Hematopoietic multipotent progenitor cell (in vitro differentiated cells): Measurements from ENCODE around the gene RAB38. TPM values are rescaled to one million over a fixed set of nuclear protein-coding genes. Genes with fewer than 3 reads are reported as not detected.

Experiments used
- DNase-seq, 3 donors: peaks; one replicate each; pipeline ENCODE4 v3.0.0-alpha.2; 2011 to 2015; ENCODE audit warnings: low read depth in 2 of 3, low spot score in 2 of 3
- small RNA-seq: library from RNA; depleted of rRNA; stranded (forward); fragments of <200 nt; gene quantifications from one replicate; pipeline ENCODE3, GENCODE V24; 2012
- total RNA-seq: library from RNA; depleted of rRNA; stranded (reverse); fragments of >200 nt; gene quantifications from one replicate; pipeline ENCODE4 v1.2.3, GENCODE V29; 2012

The RAB38 gene
- total RNA-seq, 1 donor, result 10.2 TPM

DNA sequence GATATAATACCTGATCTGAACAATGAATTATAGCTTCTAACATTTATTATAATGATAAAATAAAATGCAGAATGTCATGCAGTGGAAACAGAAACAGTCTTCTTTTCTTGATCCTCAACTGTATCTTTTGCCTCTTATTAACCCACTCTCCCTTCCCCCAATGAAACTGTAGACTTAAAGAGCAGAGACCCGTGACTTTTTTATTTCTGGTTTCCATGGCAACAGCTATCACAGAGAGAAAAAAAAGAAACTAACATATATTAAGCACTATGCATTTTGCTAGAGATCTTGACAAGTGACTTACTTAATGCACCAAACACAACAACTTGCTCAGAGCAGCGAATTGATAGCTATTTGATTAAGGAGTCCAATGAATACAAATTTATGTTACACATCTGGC is 69.3 kb downstream of the RAB38 start:
- DNase-seq, result no peak

DNA sequence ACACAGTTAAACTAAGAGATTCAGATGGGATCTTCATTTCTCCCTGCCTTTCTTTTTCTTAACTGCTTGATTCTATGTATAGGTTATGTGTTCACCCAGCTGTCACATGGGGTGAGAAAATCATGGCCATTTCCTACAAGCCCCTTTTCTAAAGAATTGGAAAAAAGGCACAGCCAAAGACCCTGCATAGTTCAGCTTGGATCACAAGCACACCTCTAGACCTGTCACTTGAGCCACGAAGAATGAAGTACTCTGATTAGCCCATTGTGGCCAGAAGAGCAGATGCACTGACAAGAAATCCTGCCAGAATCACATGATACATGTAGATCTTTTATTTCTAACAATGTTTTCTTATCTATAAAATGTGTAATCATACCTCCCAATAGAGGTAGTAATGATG is 69.7 kb downstream of the RAB38 start:
- DNase-seq, result no peak

DNA sequence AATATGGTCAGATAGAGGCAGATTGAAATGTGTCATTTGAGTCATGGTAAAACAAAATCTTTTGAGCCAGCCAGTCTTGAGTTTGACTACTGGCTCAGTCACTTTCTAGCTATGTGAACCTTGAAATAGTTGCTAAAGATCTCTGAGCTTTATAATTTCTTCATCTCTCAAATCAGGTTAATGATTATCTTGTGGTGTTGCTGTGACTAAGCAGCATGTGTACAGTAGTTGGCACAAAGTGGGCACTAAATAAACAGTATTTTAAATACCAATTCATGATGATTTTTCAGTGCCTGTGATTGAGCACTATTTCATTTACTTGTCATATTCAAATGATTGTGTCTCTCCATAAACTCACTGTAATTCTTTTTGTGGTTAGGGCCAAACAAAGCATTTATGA is 70.8 kb downstream of the RAB38 start:
- no peak for DNase-seq

DNA sequence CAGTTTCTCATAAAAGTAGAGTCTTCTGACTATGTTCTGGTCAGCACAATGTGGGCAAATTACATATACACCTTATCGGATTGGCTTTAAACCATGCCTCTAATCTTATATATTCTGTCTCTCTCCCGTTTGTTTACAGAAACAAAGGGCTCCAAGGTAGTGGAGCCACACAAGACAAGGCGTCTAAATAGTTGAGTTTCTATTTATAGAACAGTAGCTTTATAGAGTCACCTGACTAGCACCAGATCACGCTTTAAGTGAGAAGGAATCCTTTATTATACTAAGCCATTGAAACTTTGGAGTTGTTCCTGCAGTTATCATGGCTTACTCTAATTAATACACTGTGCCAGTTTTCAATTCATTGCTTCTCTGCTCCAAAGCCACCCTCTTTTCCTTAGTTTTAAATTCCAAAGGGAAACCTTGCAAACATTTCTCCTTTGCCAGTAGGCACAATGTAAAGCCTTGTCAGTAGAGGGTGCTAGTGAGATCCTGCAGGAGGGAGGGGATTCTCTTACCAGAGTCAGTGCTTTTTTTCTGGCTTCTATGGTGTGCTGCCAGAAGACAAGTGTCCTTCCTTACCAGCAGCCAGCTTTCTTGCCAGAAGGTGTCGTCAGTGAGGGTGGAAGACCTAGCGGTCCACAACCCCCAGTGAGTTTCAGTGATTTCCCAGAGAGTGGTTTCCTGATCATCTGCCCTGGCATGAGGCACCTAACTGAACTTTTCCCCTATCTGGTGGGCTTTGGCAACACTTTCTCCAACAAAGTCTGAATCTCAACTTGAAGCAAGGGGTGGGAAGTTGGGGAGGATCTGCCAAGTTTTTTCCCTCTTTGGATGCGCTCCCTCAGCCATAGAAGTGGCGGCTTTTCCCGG is 71.7 kb downstream of the RAB38 start:
- DNase-seq, result peak; percentile 4 to 83 (median 60)

DNA sequence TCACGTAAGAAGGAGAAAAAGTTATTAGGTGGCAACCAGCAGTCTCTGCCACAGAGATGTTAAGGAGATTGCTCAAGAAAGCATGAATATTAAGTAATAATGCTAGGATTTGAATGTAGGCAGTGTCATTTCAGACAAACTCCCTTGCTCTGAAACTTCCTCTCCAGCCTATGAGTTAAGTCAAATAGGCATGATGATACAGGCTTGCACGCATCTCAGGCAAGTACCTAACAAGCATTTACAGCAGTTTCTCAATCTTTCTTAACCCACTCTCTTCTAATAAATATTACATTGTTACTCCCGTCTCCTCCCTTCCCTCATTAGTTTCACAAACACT is 72.7 kb downstream of the RAB38 start:
- DNase-seq, result no peak

DNA sequence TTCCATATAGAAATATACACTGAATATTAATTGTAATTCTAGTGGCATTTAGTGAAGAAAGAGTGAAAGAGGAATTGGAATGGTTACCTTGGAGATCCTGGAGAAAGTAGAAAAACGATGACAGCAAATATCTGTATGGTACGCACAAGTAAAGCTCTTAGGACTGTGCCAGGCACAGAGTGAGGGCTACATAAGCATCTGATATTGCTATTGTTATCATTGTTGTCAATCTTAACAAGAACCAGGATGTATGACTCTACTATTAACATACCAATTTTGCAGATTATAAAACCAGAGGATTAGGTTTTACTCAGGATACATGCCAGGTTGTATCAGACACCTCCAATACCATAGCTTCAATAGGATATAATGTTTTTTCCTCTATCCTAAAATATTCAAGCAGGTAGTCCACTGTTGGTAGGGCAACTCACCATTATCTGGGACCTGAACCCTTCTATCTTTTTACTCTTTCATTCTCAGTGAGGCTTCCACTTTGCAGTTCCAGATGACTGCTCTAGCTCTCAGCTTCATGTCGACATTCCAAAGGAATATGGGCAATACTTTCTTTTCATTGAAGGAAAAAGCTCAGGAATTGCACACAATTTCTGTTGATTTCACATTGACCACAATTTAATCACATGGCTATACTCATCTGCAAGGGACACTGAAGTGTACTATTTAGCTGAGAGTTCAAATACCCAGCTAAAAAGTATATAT is 73.2 kb downstream of the RAB38 start:
- DNase-seq, result no peak

DNA sequence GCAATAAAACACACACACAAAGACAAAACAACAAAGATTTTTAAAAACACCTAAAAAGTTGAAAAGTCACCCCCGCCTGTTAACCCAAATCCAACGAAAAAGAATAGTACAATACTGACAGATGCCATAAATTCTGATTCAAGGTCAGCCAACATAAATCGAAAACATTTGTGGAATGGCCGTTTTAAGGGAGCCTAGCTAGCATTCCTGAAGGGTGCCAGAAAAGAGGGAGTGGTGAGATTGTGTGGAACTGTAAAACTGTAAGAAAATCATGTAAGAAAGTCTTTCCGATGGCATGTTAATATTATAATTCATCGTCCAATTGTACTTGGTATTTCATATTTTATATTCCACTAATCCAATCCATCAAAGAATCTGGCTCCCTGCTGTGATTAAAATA is 75.1 kb downstream of the RAB38 start:
- no peak for DNase-seq

DNA sequence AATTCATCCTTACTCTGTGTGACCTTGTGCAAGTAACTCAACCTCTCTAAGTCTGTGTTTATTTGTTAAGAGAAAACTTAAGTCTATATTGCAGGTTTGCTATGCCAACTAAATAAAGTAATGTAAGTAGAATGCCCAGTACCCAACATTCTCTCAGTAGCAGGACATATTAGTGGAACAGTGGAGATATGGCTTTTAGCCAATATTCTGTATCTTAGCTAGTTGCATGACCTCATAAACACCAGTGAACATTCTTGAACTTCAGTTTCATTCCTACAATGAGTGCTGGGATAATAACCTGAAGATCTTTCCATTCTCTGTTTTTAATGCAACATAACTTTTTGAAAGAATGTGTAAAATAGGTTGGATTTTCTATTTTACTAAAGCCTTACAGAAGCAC is 77.0 kb downstream of the RAB38 start:
- no peak for DNase-seq

DNA sequence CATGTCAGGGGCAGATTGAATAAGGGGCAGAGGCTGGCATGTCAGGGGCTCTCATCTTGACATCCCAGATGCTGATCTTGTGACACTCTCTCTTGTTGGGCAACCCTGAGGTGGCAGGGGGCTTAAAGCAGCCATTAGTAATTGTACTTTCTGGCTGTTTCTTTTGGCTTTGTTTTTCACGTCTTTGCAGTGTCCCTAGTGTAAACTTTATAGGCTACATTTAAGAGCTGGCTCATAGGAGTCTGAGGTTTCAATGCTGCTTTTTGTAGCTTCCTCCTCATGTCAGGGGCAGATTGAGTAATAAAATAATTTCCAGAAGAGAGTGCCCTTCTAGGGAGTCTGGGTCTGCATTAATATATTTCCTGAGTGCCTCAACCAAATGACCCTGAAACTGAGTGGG is 86.1 kb downstream of the RAB38 start:
- no peak for DNase-seq

DNA sequence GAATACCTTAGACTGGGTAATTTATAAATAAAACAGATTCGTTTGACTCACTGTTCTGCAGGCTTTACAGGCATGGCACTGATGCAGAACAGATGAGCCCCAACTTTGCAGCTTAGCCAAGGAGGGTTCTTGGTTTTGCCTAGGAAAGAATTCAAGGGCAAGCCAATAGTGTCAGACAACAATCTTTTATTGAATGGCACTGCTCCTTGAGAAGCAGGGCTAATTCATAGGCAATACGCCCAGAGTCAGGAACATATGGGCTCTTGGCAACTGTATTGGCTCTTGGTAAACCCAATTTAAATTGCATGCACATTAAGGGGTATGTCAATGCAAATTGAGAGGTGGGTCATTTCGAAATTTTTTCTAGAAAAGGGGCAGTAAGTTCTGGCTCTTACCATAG is 87.9 kb downstream of the RAB38 start:
- no peak for DNase-seq

DNA sequence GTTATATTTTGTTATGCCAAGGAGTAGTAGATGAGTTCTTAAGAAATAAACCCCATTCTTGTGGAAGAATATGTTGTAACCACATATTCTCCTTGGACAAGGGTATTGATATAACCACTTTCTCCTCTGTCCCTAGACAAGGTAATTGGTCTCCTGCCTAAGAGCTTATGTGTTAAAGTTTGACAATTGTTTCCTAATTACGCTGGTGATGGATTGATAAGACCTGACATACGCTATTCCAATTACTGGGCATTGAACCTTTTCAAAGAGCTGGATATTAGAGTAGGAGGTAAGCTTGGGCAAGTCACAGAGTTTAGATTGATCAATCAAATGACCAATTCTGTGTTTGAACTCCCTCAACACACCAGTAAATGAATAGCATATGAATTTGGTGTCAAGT is 88.9 kb downstream of the RAB38 start:
- no peak for DNase-seq

DNA sequence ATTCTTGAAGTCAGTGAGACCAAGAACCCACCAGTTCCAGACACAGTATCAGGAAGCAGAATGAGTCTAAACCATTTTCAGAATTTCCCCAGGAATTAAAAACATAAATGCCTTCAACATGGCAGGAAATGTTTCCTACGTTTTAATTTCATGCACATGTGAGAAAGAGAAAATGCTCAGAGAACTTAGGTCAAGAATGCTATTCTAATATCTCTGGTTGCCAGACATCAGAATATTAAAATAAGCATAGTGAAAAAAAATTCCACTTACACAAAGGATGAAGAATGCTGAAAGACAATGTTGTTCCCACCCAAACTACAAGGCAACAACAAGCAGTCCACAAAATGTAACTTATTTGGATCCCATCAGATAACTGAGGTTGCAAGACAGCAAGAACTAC is 104.8 kb downstream of the RAB38 start:
- DNase-seq, result no peak

DNA sequence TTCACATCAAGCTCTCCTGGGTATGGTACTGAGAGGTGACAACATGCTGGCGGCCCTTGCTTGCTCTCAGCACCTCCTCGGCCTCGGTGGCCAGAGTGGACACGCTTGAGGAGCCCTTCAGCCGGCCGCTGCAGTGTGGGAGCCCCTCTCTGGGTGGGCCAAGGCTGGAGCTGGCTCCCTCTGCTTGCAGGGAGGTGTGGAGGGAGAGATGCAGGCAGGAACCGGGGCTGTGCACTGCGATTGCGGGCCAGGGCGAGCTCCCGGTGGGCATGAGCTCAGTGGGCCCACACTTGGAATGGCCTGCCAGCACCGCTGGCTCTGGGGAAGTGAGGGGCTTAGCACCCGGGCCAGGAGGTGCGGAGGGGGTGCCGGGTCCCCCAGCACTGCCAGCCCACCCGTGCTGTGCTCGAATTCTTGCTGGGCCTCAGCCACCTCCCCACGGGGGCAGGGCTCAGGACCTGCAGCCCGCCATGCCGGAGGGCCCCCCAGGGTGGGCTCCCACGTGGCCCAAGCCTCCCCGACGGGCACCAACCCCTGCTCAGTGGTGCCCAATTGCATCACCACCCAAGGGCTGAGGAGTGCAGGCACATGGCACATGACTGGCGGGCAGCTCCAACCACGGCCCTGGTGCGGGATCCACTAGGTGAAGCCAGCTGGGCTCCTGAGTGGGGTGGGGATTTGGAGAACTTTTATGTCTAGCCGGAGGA is 106.2 kb downstream of the RAB38 start:
- DNase-seq, result no peak

DNA sequence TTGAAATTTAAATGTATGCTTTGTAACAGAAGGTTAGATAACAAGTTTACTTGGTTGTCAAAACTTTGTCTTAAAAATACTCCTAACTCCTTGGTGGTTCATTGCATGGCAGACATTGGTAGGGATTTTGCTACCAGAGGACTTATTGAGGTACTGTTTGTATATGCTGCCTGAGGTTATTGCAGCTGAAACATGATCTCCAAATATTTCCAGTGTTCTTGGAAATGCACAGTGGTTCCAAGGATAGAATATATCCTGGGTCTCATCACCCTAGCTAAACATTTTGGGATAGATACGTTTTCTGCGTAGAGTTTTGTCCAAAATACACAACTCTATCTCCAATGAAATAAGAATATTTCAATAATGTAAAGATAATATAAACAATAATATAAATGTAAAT is 109.2 kb downstream of the RAB38 start:
- no peak for DNase-seq

DNA sequence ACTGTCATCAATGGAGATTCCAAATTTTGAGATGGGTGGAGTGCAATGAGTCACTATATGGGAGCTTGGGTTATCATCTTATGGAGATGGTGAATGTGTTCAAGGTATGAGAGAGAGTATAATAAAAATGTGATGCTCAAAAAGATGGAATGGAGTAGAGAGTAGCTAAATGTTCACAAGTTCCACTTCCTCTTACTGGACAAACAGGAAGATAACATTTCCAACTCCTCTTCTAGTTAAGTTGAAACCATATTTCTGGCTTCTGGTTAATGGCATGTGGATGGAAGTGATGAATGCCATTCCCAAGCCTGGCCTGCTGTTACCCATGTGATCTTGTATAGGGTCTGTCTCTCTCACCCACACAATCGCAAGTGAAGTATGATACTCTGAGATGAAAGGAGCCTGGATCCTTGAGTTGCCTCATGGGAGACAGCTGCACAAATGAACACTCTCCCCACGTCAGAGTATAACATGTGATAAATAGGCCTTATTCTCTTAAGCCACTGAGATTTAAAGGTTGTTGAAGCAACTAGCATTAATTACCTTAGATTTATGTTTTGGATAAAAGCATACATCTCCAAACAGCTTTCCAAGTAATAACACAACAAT is 111.0 kb downstream of the RAB38 start:
- no peak for DNase-seq

Small RNAs within 50 kb of the gene (small RNA-seq; reads per million reads assigned to genes)
- gene MIR3166 (not detected), gene RF00019 (not detected)

Other genes with a start within 250 kb of the RAB38 start
- gene CTSC, start 162.3 kb upstream of the RAB38 start, total RNA-seq, result 71.9 TPM